ENCODE data around the gene TMX2.

The TMX2 gene

DNA sequence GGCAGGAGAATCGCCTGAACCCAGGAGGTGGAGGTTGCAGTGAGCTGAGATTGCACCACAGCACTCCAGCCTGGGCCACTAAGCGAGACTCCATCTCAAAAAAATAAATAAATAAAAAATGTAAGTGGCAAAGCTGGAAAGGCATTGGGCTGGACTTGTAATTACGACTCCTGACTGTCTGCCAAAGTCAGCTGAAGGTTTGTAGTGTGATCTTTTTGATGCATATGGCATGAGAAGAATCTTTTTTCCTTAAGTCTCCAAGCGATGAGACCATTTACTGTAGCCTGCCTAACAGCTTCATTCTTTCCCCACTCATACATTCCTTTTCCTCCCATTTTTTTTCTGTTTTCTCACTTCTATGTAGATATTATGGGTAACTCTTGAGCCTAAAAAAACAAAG, 74.0 kb downstream of the TMX2 start:
- no peak overlapping the region for H3K9ac ChIP-seq
- H3K4me1 ChIP-seq (ENCODE audit: low read depth, poor library complexity, severe bottlenecking): no peaks in the 10 kb centered on the region

DNA sequence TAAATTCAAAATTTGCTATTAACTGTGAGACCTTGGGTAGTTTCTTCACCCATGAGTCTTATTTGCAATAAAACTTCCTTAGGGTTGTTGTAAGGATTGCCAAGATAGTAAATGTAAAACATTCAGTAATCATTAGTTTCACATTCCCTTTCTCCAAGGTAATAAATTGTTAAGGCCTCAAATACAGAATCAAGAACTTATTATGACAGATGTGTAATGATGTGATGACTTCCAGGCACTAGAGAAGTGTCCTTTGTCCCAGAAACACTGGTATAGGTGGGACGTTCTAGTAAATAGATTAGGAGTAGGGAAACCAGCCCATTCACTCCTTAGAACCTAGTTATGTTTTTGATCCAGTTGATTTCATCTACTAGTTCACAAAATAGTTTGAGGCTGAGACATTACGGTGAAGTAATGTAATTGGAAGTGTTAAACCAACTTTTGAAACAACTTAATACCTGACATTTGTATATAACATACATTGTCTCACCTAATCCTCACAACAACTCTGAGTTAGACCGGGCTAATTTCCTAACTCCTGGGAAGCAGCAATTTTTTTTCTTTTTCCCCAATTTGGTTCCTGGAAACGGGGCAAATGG, 74.7 kb downstream of the TMX2 start:
- Histone ChIP-seq H3K27me3 (ENCODE audit: insufficient read depth, low read depth) (no peaks in the 10 kb centered on the region), H3K4me2 (no peak overlapping the region), H3K4me3 (IDR thresholded peaks at IDR 0.05; ENCODE audit: insufficient read depth, low read depth, low read length) (no peak overlapping the region), H2AFZ (ENCODE audit: low read depth) (no peak overlapping the region), H3K36me3 (ENCODE audit: insufficient read depth) (no peaks in the 10 kb centered on the region), H4K20me1 (ENCODE audit: insufficient read depth) (no peaks in the 10 kb centered on the region), H3K79me2 (ENCODE audit: insufficient read depth, low read depth) (no peaks in the 10 kb centered on the region), H3K4me1 (ENCODE audit: low read depth, poor library complexity, severe bottlenecking) (no peaks in the 10 kb centered on the region), H3K9ac (no peak overlapping the region), H3K27ac (no peak overlapping the region)
- TF ChIP-seq, protein P1, sequence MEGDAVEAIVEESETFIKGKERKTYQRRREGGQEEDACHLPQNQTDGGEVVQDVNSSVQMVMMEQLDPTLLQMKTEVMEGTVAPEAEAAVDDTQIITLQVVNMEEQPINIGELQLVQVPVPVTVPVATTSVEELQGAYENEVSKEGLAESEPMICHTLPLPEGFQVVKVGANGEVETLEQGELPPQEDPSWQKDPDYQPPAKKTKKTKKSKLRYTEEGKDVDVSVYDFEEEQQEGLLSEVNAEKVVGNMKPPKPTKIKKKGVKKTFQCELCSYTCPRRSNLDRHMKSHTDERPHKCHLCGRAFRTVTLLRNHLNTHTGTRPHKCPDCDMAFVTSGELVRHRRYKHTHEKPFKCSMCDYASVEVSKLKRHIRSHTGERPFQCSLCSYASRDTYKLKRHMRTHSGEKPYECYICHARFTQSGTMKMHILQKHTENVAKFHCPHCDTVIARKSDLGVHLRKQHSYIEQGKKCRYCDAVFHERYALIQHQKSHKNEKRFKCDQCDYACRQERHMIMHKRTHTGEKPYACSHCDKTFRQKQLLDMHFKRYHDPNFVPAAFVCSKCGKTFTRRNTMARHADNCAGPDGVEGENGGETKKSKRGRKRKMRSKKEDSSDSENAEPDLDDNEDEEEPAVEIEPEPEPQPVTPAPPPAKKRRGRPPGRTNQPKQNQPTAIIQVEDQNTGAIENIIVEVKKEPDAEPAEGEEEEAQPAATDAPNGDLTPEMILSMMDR (conservative IDR thresholded peaks at IDR 0.05; ENCODE audit: low read depth, low read length): no peak

More for the DNA sequence above, 74.0 kb downstream of the TMX2 start:
- no peaks in the 10 kb centered on the region for H4K20me1 ChIP-seq (ENCODE audit: insufficient read depth)
- no peaks in the 10 kb centered on the region for H3K36me3 ChIP-seq (ENCODE audit: insufficient read depth)
- no peak overlapping the region for H3K4me2 ChIP-seq
- no peaks in the 10 kb centered on the region for H3K27me3 ChIP-seq (ENCODE audit: insufficient read depth, low read depth)
- H3K79me2 ChIP-seq (ENCODE audit: insufficient read depth, low read depth): no peaks in the 10 kb centered on the region
- H3K4me3 ChIP-seq (IDR thresholded peaks at IDR 0.05; ENCODE audit: insufficient read depth, low read depth, low read length): no peak overlapping the region
- TF ChIP-seq, protein P1 (conservative IDR thresholded peaks at IDR 0.05; ENCODE audit: low read depth, low read length): no peak
- H2AFZ ChIP-seq (ENCODE audit: low read depth): no peak overlapping the region
- H3K27ac ChIP-seq: no peak overlapping the region

DNA sequence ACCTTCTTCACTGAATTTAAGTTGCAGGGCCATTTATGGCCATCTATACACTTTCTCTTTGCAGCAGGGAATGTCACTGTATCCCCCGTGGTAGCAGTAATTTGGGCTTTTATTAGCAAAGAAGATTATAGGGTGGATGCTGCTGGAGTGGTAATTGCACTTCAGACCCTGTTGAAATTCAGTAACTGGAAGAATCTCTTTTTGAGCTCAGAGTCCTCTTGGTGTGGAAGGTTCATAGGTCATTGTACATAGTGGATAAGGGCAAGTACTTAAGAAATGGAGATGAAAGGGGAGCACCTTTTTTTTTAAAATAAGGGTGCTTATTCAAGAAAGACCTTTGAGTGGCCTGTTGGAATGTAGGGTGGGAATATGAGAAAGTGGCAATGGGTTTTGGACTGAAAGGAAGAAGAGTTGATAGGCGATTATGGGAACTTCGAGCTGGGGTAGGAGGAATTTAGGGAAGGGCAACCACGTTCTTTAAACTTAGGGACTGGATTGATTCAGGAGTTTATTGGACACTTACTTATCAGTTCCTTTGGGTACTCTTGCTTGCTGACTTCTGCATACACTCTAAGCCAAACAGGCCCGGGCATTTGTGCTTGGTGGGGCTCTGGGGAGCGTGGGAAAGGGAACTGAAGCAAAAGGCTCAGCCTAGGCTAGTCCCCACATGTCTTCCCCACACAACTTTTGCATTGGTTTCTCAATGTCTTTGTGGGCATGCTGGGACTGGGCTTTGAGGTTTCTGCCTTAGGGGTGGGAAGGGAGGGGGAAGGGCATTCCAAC, 75.7 kb downstream of the TMX2 start:
- Histone ChIP-seq H3K27me3 (ENCODE audit: insufficient read depth, low read depth) (no peaks in the 10 kb centered on the region), H3K4me2 (no peak overlapping the region), H3K36me3 (ENCODE audit: insufficient read depth) (no peaks in the 10 kb centered on the region), H3K4me1 (ENCODE audit: low read depth, poor library complexity, severe bottlenecking) (peaks cover 7% of the 10 kb centered on the region), H3K4me3 (IDR thresholded peaks at IDR 0.05; ENCODE audit: insufficient read depth, low read depth, low read length) (no peak overlapping the region), H4K20me1 (ENCODE audit: insufficient read depth) (no peaks in the 10 kb centered on the region), H3K9ac (no peak overlapping the region), H3K27ac (no peak overlapping the region), H2AFZ (ENCODE audit: low read depth) (no peak overlapping the region), H3K79me2 (ENCODE audit: insufficient read depth, low read depth) (no peaks in the 10 kb centered on the region)
- TF ChIP-seq, protein P1 (conservative IDR thresholded peaks at IDR 0.05; ENCODE audit: low read depth, low read length): no peak

DNA sequence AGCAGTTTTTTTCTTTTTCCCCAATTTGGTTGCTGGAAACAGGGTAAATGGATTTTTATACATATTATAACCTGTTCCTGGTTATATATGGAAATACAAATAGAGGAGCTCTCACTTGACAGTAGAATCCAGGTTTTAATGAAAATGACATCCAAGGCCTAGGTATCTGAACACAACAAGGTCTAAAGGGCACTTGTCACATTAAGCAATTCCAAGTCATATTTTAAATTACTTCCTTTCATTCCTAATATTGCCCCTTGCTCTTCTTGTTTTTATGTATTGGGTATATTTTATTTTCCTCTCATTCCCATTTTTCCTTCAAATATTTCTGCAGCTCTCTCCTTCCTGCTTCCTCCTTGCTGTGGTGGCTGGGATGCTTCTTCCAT, 76.3 kb downstream of the TMX2 start:
- Histone ChIP-seq H2AFZ (ENCODE audit: low read depth) (no peak overlapping the region), H3K4me3 (IDR thresholded peaks at IDR 0.05; ENCODE audit: insufficient read depth, low read depth, low read length) (no peak overlapping the region), H3K79me2 (ENCODE audit: insufficient read depth, low read depth) (no peaks in the 10 kb centered on the region), H3K9ac (no peak overlapping the region), H3K4me1 (ENCODE audit: low read depth, poor library complexity, severe bottlenecking) (peaks cover 12% of the 10 kb centered on the region), H3K27ac (no peak overlapping the region), H3K27me3 (ENCODE audit: insufficient read depth, low read depth) (no peaks in the 10 kb centered on the region), H4K20me1 (ENCODE audit: insufficient read depth) (no peaks in the 10 kb centered on the region), H3K36me3 (ENCODE audit: insufficient read depth) (no peaks in the 10 kb centered on the region), H3K4me2 (no peak overlapping the region)
- TF ChIP-seq, protein P1 (conservative IDR thresholded peaks at IDR 0.05; ENCODE audit: low read depth, low read length): no peak

Data from KMS-11 (cell line).